K562 (cell line): ENCODE results near the gene ACBD4. TPM values are rescaled to one million over a fixed set of nuclear protein-coding genes. Genes with fewer than 3 reads are reported as not detected.

ENCODE experiments used
- ATAC-seq: fragments of 200-7000 bp; cut with Tn5 transposase; 3 replicates; pipeline ENCODE4 v1.9.1; 2020; ENCODE audit warnings: moderate library complexity
- BruUV-seq: library from RNA; stranded (reverse); fragments of 400-500 nt; replicated peaks from 2 replicates; lab custom pipeline; 2021; lab: Mats Ljungman, UMichigan
- CTCF ChIA-PET: fragments of 300-600 bp; formaldehyde crosslinking; extraction: SDS; loops from one replicate; lab custom pipeline; 2021; ENCODE audit warnings: low intra/inter-chr PET ratio; lab: Yijun Ruan, JAX
- POLR2A ChIA-PET: fragments of 300-600, 350-650 bp; sonication (Branson Sonifier 250); formaldehyde crosslinking; extraction: SDS; loops from one replicate; lab custom pipeline; 2021; ENCODE audit warnings: antibody characterized with exemption, inconsistent platforms; lab: Yijun Ruan, JAX
- DNase-seq, 4 experiments: peaks; one replicate each; pipeline versions ENCODE4 v3.0.0 to v3.0.0-alpha.2; 2011 to 2018; ENCODE audit warnings: low spot score in 3 of 4, mixed read lengths in 3 of 4; ENCODE audit errors: extremely low read depth in 1 of 4
- FAIRE-seq: peaks from 2 replicates; lab custom pipeline; 2011; peaks lifted over from hg19 to GRCh38; lab: Jason Lieb, UNC
- H2AFZ ChIP-seq: 2 replicates; pipeline ENCODE4 v1.6.0; 2011; ENCODE audit warnings: low read depth, low read length, control low read depth, inconsistent platforms
- H3K27ac ChIP-seq: fragments of 200-600 bp; 3 replicates; pipeline ENCODE4 v1.8.0; 2011; ENCODE audit warnings: low read depth, mild to moderate bottlenecking, control low read depth, inconsistent platforms, low read length, moderate library complexity, mixed read lengths; ENCODE audit errors: extremely low read depth
- H3K27me3 ChIP-seq, 2 experiments: fragments of 300-600 bp in 1 of 2; 2 replicates in 1 of 2; 3 replicates in 1 of 2; pipeline versions ENCODE4 v1.6.0 to v1.8.0; 2011; ENCODE audit warnings: inconsistent platforms in 2 of 2, low read length in 2 of 2, mild to moderate bottlenecking in 1 of 2, mixed read lengths in 1 of 2, moderate library complexity in 1 of 2; ENCODE audit not compliant: control insufficient read depth in 2 of 2, insufficient read depth in 2 of 2
- H3K36me3 ChIP-seq: fragments of 300-600 bp; 3 replicates; pipeline ENCODE4 v1.8.0; 2011; ENCODE audit warnings: mild to moderate bottlenecking, low read length, inconsistent platforms; ENCODE audit not compliant: control insufficient read depth, insufficient read depth
- H3K4me1 ChIP-seq, 2 experiments: fragments of 200-600 bp in 1 of 2; replicated peaks in 1 of 2; 2 replicates in 1 of 2; 3 replicates in 1 of 2; pipeline versions ENCODE4 v1.5.1 to v1.8.0; 2011; ENCODE audit warnings: inconsistent platforms in 2 of 2, low read length in 2 of 2, mild to moderate bottlenecking in 1 of 2, mixed read lengths in 1 of 2, moderate library complexity in 1 of 2; ENCODE audit not compliant: control insufficient read depth in 2 of 2, insufficient read depth in 2 of 2
- H3K4me2 ChIP-seq: 2 replicates; pipeline ENCODE4 v1.6.1; 2011; ENCODE audit warnings: low read length, control low read depth, inconsistent platforms, mixed read lengths; ENCODE audit not compliant: insufficient read depth
- H3K4me3 ChIP-seq: fragments of 200-600 bp; sonication (generic), shearing (Covaris generic); 2 replicates; pipeline ENCODE4 v1.5.1; 2016; ENCODE audit warnings: control low read depth, inconsistent platforms
- H3K79me2 ChIP-seq: fragments of 200-600 bp; 3 replicates; pipeline ENCODE4 v1.8.0; 2011; ENCODE audit warnings: low read length, inconsistent platforms; ENCODE audit not compliant: control insufficient read depth, insufficient read depth
- H3K9ac ChIP-seq, 2 experiments: 2 replicates each; pipeline versions ENCODE4 v1.6.0 to v1.6.1; 2011; ENCODE audit warnings: low read depth in 2 of 2, low read length in 2 of 2, control low read depth in 1 of 2, inconsistent platforms in 1 of 2, mild to moderate bottlenecking in 1 of 2, mixed read lengths in 1 of 2; ENCODE audit not compliant: insufficient read depth in 1 of 2
- H3K9me1 ChIP-seq: one replicate; pipeline ENCODE4 v1.6.0; 2011; ENCODE audit warnings: inconsistent platforms, mild to moderate bottlenecking, low read length, moderate library complexity; ENCODE audit not compliant: control insufficient read depth, insufficient read depth
- H3K9me3 ChIP-seq: replicated peaks from 2 replicates; pipeline ENCODE4 v1.5.1; 2011; ENCODE audit warnings: low read depth, low read length, inconsistent platforms; ENCODE audit not compliant: control insufficient read depth, insufficient read depth
- H4K20me1 ChIP-seq: replicated peaks from 2 replicates; pipeline ENCODE4 v1.6.1; 2011; ENCODE audit warnings: low read length, inconsistent platforms, mixed read lengths; ENCODE audit not compliant: control insufficient read depth, insufficient read depth
- CXXC5 ChIP-seq: fragments of 250-450 bp; sonication (Bioruptor Pico); IDR thresholded peaks from 2 replicates; pipeline ENCODE4 v1.8.0; 2022; ENCODE audit warnings: inconsistent platforms, mild to moderate bottlenecking, moderate library complexity
- FIP1L1 ChIP-seq: fragments of 200-400 bp; formaldehyde crosslinking; IDR thresholded peaks from 2 replicates; pipeline ENCODE4 v1.6.1; 2018; ENCODE audit warnings: mild to moderate bottlenecking, low read depth, low read length; ENCODE audit not compliant: poor library complexity, severe bottlenecking
- IFI16 ChIP-seq: fragments of 250-450 bp; sonication (Bioruptor Pico); IDR thresholded peaks from 2 replicates; pipeline ENCODE4 v2.1.2; 2022; ENCODE audit warnings: mild to moderate bottlenecking, inconsistent platforms
- MBD2 ChIP-seq: sonication (generic); IDR thresholded peaks from 2 replicates; pipeline ENCODE4 v1.6.1; 2016; ENCODE audit warnings: low read depth, borderline replicate concordance
- MTA1 ChIP-seq: fragments of 450-650 bp; IDR thresholded peaks from 2 replicates; pipeline ENCODE4 v1.6.1; 2017; ENCODE audit warnings: borderline replicate concordance
- NCOA4 ChIP-seq: fragments of 450-650 bp; IDR thresholded peaks from 2 replicates; pipeline ENCODE4 v1.6.1; 2018; ENCODE audit warnings: mild to moderate bottlenecking; ENCODE audit not compliant: partially characterized antibody
- SAP30 ChIP-seq: fragments of 200-600 bp; sonication (generic); IDR thresholded peaks from 2 replicates; pipeline ENCODE4 v1.6.1; 2012; ENCODE audit warnings: borderline replicate concordance, low read depth, mild to moderate bottlenecking, moderate library complexity, low read length, control low read depth, inconsistent platforms; ENCODE audit not compliant: insufficient read depth, poor library complexity, severe bottlenecking
- SRF ChIP-seq, 2 experiments: fragments of 250-450, 450-650 bp in 1 of 2; sonication (Bioruptor Pico) in 1 of 2; sonication (generic) in 1 of 2; formaldehyde crosslinking; IDR thresholded peaks; 2 replicates each; pipeline versions ENCODE4 v1.5.0 to v1.5.1; 2020 to 2022; ENCODE audit warnings: mild to moderate bottlenecking in 1 of 2, missing genetic modification reagents in 1 of 2
- TAF7 ChIP-seq: fragments of 450-650 bp; IDR thresholded peaks from 2 replicates; pipeline ENCODE4 v1.6.1; 2016; ENCODE audit warnings: missing genetic modification characterization, missing compliant biosample characterization
- ZNF140 ChIP-seq: fragments of 250-450 bp; sonication (Bioruptor Pico); IDR thresholded peaks from 2 replicates; pipeline ENCODE4 v1.8.0; 2021; ENCODE audit warnings: moderate library complexity, mild to moderate bottlenecking, inconsistent platforms
- ZNF263 ChIP-seq: sonication (generic); formaldehyde crosslinking; IDR thresholded peaks from 2 replicates; pipeline ENCODE4 v1.8.0; 2022; ENCODE audit warnings: mild to moderate bottlenecking, missing genetic modification reagents, borderline replicate concordance
- ZNF311 ChIP-seq: fragments of 250-450 bp; sonication (Bioruptor Pico); IDR thresholded peaks from 2 replicates; pipeline ENCODE4 v1.4.0; 2020; ENCODE audit warnings: mild to moderate bottlenecking, moderate library complexity
- WGBS: fragments of 100-300 bp; shearing (Covaris generic); methylation state at CpG from one replicate; pipeline ENCODE4 v1.1.6; 2016; ENCODE audit warnings: low coverage, mixed read lengths; ENCODE audit not compliant: insufficient coverage; ENCODE audit errors: missing lambda C conversion rate; 5-methylcytosine and 5-hydroxymethylcytosine counted together
- in situ Hi-C: fragments of 300-500 bp; cut with MboI; formaldehyde crosslinking; loops from 4 replicates; pipeline ENCODE4 v1.15.0; 2018; ENCODE audit warnings: inconsistent platforms, mixed read lengths
- intact Hi-C: fragments of 100-400 bp; cut with micrococcal nuclease; formaldehyde crosslinking; loops from 2 replicates; pipeline ENCODE4 v1.14.2; 2022
- polyA plus RNA-seq, 8 experiments: library from polyadenylated mRNA; depleted of rRNA in 4 of 8; stranded (reverse) in 5 of 8; unstranded in 3 of 8; fragments of >200 nt; fragmentation: Nextera tagmentation in 2 of 8; fragmentation: Illumina TruSeq in 1 of 8; extraction: Ambion mirVana in 2 of 8; extraction: Trizol in 1 of 8; gene quantifications; 2 replicates each; pipeline versions ENCODE4 v1.2.1 to v1.2.3, GENCODE V29; 2011 to 2014; ENCODE audit warnings: inconsistent platforms in 1 of 8, missing spikeins in 1 of 8
- total RNA-seq, 7 experiments: library from RNA; depleted of rRNA in 6 of 7; stranded (reverse); fragments of >200 nt in 6 of 7; fragmentation: Illumina TruSeq in 2 of 7; extraction: Trizol in 2 of 7; gene quantifications; 2 replicates each; pipeline versions ENCODE4 v1.2.1 to v1.2.3, GENCODE V29; 2011 to 2021; ENCODE audit warnings: low replicate concordance in 1 of 7
- TF ChIP-seq, protein P1 (sequence below), 2 experiments: fragments of 450-650 bp; IDR thresholded peaks; 2 replicates each; pipeline ENCODE4 v1.6.1; 2016
- TF ChIP-seq, protein P2 (sequence below): fragments of 250-450 bp; sonication (Bioruptor Pico); IDR thresholded peaks from 2 replicates; pipeline ENCODE4 v1.5.1; 2021; ENCODE audit warnings: mild to moderate bottlenecking

ACBD4 gene
- total and polyA plus RNA-seq, 9 of the 15 experiments (the other 6 are each of a cell fraction or from before 2014, with no cell fraction given), result 0.14 to 6.9 (median 4.6) TPM

DNA sequence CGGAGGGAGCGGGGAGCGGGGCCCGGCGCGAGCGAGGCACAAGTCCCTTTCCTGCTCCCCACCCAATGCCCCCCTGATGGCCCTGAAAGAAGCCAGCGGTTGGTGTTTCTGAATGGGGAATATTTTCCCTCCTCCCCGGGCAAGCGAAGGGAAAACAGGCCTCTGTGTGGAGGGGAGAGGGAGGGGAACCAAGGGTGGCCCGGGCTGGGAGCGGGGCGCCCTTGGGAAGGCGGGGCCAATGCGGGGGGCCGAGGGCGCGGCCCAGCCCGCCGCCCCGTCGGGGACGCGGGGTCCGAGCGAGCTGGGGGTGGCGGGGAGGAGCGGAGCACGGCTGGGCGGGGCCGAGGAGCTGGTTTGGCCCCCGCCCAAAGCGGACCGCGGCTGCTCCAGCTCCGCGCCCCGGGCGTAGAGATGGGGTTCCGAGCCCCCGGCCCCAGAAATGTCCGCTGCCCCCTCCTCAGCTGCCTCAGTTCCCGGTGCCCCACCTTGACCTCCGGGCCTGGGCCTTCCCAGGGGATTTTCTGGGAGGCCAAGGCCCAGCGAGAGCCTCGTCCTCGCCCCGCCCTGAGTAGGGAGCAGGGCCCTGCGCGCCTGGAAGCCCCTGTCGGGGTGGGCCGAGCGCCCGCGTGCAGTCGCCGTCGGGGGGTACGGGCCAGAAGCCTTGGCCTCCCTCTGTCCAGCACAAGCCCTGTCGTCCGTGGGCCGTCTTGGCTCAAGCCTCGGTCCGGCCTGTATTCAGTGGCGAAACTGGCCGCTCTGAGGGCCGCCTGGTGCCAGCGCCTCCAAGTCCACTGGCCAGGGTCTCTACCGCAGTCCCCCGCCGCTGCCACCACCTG lies 8.9 kb downstream of the ACBD4 start (continued):
- no peak for TF ChIP-seq MBD2
- TF ChIP-seq, protein P1, sequence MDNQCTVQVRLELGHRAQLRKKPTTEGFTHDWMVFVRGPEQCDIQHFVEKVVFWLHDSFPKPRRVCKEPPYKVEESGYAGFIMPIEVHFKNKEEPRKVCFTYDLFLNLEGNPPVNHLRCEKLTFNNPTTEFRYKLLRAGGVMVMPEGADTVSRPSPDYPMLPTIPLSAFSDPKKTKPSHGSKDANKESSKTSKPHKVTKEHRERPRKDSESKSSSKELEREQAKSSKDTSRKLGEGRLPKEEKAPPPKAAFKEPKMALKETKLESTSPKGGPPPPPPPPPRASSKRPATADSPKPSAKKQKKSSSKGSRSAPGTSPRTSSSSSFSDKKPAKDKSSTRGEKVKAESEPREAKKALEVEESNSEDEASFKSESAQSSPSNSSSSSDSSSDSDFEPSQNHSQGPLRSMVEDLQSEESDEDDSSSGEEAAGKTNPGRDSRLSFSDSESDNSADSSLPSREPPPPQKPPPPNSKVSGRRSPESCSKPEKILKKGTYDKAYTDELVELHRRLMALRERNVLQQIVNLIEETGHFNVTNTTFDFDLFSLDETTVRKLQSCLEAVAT (IDR thresholded peaks at IDR 0.05), result peak in 1 of 2 experiments; percentile 63; a peak in 2 of 4 replicates
- TF ChIP-seq SRF (CRISPR knock-in tag; IDR thresholded peaks at IDR 0.05), result 0 out of 4 replicates have a peak, but pooled peaks of 1 of the 2 experiments have one; percentile 13
- no peak for TF ChIP-seq IFI16 (CRISPR knock-in tag)

DNA sequence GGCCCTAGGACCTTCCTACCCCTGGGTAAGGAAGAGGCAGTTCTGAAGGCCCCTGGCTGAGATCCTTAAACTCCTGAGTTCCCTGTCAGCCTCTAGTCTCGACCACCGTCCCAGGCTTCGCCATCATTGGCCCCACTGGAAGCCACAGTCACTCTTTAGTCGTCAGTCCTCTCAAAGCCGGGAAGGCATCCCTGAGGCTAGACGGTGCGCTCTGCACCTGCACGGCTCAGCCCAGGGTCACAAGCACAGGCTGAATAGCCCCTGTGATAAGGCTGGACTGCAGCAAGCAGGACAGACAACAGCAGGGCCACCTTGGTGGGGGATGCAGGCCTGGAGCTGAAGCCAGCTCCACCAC lies 9.5 kb downstream of the ACBD4 start:
- CTCF ChIA-PET, result no interaction called here
- FAIRE-seq, result no peak
- H3K27me3 ChIP-seq, result no peaks in the 10 kb centered on the region
- no peaks in the 10 kb centered on the region for H3K36me3 ChIP-seq
- peaks cover 5% of the 10 kb centered on the region; the same call in 1 of the 2 replicates for H4K20me1 ChIP-seq
- no peaks in the 10 kb centered on the region for H3K9me1 ChIP-seq
- peak overlapping the region; percentile 72; the same call in 2 of the 3 replicates for H3K27ac ChIP-seq
- in situ Hi-C loops (no loop called here), intact Hi-C loops (no loop called here)
- H3K9me3 ChIP-seq, result no peaks in the 10 kb centered on the region
- POLR2A ChIA-PET, result interaction anchor here (0.5 to 10.1 kb wide), 3 partner anchors 9 to 113 kb away, joined by 3 to 497 read pairs (median 6); partner anchors contain the start of genes ACBD4 and HEXIM2
- H2AFZ ChIP-seq, result peak overlapping the region; percentile 89; the same call in 1 of the 2 replicates
- peak in 1 of 4 experiments; percentile 31 for DNase-seq
- H3K4me2 ChIP-seq, result peak overlapping the region; percentile 62; the same call in 1 of the 2 replicates
- 75% methylated on average over 8 of the region's 8 CpGs for WGBS
- no peak overlapping the region for H3K4me3 ChIP-seq
- BruUV-seq, result no TSS peak
- no peak for ATAC-seq
- H3K9ac ChIP-seq, result peak overlapping the region; percentile 49 to 88; a peak in 3 of 4 replicates
- peaks cover 31 to 51% of the 10 kb centered on the region in 2 experiments for H3K4me1 ChIP-seq
- H3K79me2 ChIP-seq, result peaks cover 33% of the 10 kb centered on the region
- TF ChIP-seq ZNF263 (CRISPR knock-in tag) (peak; percentile 28; the same call in 1 of the 2 replicates), CXXC5 (CRISPR knock-in tag) (no peak), TAF7 (tag) (no peak), ZNF140 (no peak), NCOA4 (no peak), MTA1 (no peak), SAP30 (no peak), ZNF311 (CRISPR knock-in tag) (no peak), FIP1L1 (peak; percentile 2)
- TF ChIP-seq, protein P1 (IDR thresholded peaks at IDR 0.05), result no peak
- TF ChIP-seq, protein P2, sequence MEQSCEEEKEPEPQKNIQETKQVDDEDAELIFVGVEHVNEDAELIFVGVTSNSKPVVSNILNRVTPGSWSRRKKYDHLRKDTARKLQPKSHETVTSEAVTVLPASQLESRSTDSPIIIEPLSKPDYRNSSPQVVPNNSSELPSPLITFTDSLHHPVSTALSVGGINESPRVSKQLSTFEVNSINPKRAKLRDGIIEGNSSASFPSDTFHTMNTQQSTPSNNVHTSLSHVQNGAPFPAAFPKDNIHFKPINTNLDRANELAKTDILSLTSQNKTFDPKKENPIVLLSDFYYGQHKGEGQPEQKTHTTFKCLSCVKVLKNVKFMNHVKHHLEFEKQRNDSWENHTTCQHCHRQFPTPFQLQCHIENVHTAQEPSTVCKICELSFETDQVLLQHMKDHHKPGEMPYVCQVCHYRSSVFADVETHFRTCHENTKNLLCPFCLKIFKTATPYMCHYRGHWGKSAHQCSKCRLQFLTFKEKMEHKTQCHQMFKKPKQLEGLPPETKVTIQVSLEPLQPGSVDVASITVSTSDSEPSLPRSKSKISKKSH (CRISPR knock-in tag), result no peak
